ACC112 (cell line): ENCODE data around the gene CFAP161.
A peak's percentile ranks its signal among the peaks of the same experiment; 100 is the strongest.

Source experiments
- H2AFZ ChIP-seq: fragments of 200-600 bp; sonication (generic); one replicate; pipeline ENCODE4 v1.6.0; 2017; ENCODE audit warnings: antibody characterized with exemption, low read length; ENCODE audit not compliant: unreplicated experiment
- H3K27ac ChIP-seq: fragments of 200-600 bp; sonication (generic); 2 replicates; pipeline ENCODE4 v1.5.1; 2014; ENCODE audit warnings: low read depth, mild to moderate bottlenecking, antibody characterized with exemption, low read length, moderate library complexity
- H3K27me3 ChIP-seq: fragments of 200-600 bp; sonication (generic); 2 replicates; pipeline ENCODE4 v1.6.1; 2014; ENCODE audit warnings: mild to moderate bottlenecking, antibody characterized with exemption, low read length, moderate library complexity, mixed read lengths; ENCODE audit not compliant: insufficient read depth
- H3K36me3 ChIP-seq: fragments of 200-600 bp; sonication (generic); 2 replicates; pipeline ENCODE4 v1.6.1; 2016; ENCODE audit warnings: mild to moderate bottlenecking, antibody characterized with exemption, low read length, moderate library complexity, mixed read lengths; ENCODE audit not compliant: insufficient read depth
- H3K4me1 ChIP-seq: fragments of 200-600 bp; sonication (generic); one replicate; pipeline ENCODE4 v1.6.1; 2016; ENCODE audit warnings: low read length, mixed read lengths; ENCODE audit not compliant: insufficient read depth, unreplicated experiment, control insufficient read depth
- H3K4me3 ChIP-seq: fragments of 200-600 bp; sonication (generic); 2 replicates; pipeline ENCODE4 v1.5.1; 2014; ENCODE audit warnings: mild to moderate bottlenecking, low read depth, low read length
- H3K79me2 ChIP-seq: fragments of 200-600 bp; sonication (generic); one replicate; pipeline ENCODE4 v1.6.0; 2016; ENCODE audit warnings: low read length; ENCODE audit not compliant: control insufficient read depth, unreplicated experiment, insufficient read depth

Gene CFAP161

GRCh38 chr15:81107889-81108288 is 26.2 kb upstream of the CFAP161 start:
- H2AFZ ChIP-seq: no peak overlapping the region
- peaks cover 22% of the 10 kb centered on the region for H3K4me1 ChIP-seq
- H3K36me3 ChIP-seq: no peaks in the 10 kb centered on the region
- peaks cover 5% of the 10 kb centered on the region; the same call in 1 of the 2 replicates for H3K27me3 ChIP-seq
- no peaks in the 10 kb centered on the region for H3K79me2 ChIP-seq
- H3K4me3 ChIP-seq: no peak overlapping the region
- no peak overlapping the region for H3K27ac ChIP-seq

DNA sequence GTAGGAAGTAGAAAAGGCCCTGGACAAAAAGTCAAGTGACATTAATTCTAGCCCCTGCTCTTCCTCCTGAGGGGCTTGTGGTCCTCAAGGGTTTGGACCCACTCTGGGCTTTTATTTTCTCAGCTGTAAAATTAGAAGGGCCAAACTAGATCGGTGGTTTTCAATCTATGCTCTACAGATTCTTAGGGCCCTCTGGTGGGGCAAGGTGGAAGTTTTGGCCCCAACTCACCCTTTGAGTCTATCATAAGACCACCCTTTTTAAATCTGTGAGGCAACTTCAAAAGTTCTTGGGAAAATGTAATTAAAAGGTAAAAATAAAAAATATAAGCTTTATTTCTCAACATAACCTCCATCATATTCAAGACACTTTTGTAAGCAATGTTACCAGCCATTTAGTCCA is 25.6 kb upstream of the CFAP161 start:
- Histone ChIP-seq H3K36me3 (no peaks in the 10 kb centered on the region), H2AFZ (no peak overlapping the region), H3K27ac (no peak overlapping the region), H3K27me3 (peaks cover 5% of the 10 kb centered on the region; the same call in 1 of the 2 replicates), H3K4me1 (peaks cover 27% of the 10 kb centered on the region), H3K79me2 (no peaks in the 10 kb centered on the region), H3K4me3 (no peak overlapping the region)

- Histone ChIP-seq H3K4me3 (no peak overlapping the region), H3K79me2 (no peaks in the 10 kb centered on the region), H3K27ac (no peak overlapping the region), H3K4me1 (peaks cover 30% of the 10 kb centered on the region), H3K27me3 (peaks cover 5% of the 10 kb centered on the region; the same call in 1 of the 2 replicates), H2AFZ (no peak overlapping the region), H3K36me3 (no peaks in the 10 kb centered on the region)
These were observed 23.1 kb upstream of the CFAP161 start for GRCh38 chr15:81111018-81111417.

DNA sequence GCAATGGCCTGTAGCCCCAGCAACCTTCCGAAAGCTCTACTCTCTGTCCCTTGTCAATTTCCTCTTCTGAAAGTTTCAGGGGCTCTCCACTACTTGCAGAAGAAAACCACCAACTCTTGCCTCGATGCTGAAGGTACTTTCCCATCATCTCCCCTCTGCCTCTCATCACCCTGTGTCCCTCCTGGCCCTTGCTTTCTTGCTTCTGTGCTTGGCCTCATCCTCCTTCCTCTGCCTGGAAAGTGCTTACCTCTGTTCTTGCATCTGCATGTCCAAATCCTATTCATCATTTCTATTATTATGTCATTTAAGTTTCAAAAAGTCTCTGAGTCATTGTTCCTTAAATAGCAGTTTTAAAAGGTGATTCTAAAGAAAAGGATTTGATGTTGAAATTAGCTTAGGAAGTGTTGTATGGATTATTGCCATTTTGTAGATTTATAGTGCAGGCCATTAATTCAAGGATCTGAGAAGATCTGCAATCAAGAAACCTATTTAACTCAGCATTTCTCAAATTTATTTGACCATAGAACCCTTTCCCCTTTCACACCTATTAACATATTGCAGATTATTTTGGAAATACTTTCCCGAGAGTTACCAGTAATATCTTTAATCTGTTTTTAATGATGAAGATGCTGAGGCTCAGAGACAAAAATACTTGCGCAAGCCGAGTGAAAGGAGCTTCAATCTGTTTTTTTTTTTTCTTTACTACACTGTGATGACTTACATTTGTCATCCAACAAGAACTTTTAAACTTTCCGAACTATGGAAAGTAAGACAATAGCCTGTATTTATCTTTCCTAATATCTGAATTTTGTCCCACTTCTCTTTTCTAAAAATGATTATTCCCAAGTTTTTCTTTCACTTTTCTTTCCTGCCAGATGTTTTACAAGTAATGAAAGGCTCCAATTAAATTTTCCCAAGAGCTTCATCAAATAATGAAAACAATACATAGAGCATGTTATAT is 22.3 kb upstream of the CFAP161 start:
- peaks cover 5% of the 10 kb centered on the region; the same call in 1 of the 2 replicates for H3K27me3 ChIP-seq
- no peak overlapping the region for H2AFZ ChIP-seq
- no peak overlapping the region for H3K4me3 ChIP-seq
- H3K79me2 ChIP-seq: no peaks in the 10 kb centered on the region
- H3K36me3 ChIP-seq: no peaks in the 10 kb centered on the region
- H3K27ac ChIP-seq: no peak overlapping the region
- H3K4me1 ChIP-seq: peaks cover 30% of the 10 kb centered on the region

GRCh38 chr15:81113204-81113657 is 20.8 kb upstream of the CFAP161 start:
- peaks cover 5% of the 10 kb centered on the region; the same call in 1 of the 2 replicates for H3K27me3 ChIP-seq
- no peaks in the 10 kb centered on the region for H3K36me3 ChIP-seq
- peaks cover 33% of the 10 kb centered on the region for H3K4me1 ChIP-seq
- H3K4me3 ChIP-seq: no peak overlapping the region
- H3K79me2 ChIP-seq: no peaks in the 10 kb centered on the region
- no peak overlapping the region for H3K27ac ChIP-seq
- H2AFZ ChIP-seq: peak overlapping the region; percentile 23

- no peak overlapping the region for H3K4me3 ChIP-seq
- no peaks in the 10 kb centered on the region for H3K36me3 ChIP-seq
- H2AFZ ChIP-seq: peak overlapping the region; percentile 23
- peaks cover 5% of the 10 kb centered on the region; the same call in 1 of the 2 replicates for H3K27me3 ChIP-seq
- H3K27ac ChIP-seq: no peak overlapping the region
- H3K79me2 ChIP-seq: no peaks in the 10 kb centered on the region
- H3K4me1 ChIP-seq: peaks cover 33% of the 10 kb centered on the region
These were observed 20.2 kb upstream of the CFAP161 start for GRCh38 chr15:81113861-81114291.

GRCh38 chr15:81115054-81115939 is 18.8 kb upstream of the CFAP161 start:
- Histone ChIP-seq H3K4me1 (peaks cover 33% of the 10 kb centered on the region), H2AFZ (no peak overlapping the region), H3K4me3 (no peak overlapping the region), H3K27me3 (peaks cover 5% of the 10 kb centered on the region; the same call in 1 of the 2 replicates), H3K27ac (peak overlapping the region; percentile 83; the same call in 1 of the 2 replicates), H3K36me3 (no peaks in the 10 kb centered on the region), H3K79me2 (no peaks in the 10 kb centered on the region)

DNA sequence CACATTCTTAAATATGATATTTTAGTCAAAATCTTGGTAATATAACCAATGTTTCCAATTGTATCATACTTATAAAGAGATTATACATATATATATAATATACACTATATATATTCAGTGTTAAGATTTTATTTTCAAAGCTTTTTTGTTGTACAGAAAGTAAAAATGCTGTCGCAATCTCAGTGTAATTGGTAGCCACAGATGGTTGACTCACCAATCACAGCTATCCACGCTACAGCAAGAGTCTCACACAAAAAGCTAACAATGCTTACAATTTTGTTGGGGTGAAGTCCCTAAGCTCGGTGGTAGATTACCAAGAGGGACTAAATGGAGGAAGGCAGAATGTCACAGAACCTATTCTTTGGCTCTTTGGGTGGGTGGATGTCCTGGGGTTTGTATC is 16.9 kb upstream of the CFAP161 start:
- Histone ChIP-seq H2AFZ (no peak overlapping the region), H3K27me3 (no peaks in the 10 kb centered on the region), H3K79me2 (no peaks in the 10 kb centered on the region), H3K4me1 (peaks cover 26% of the 10 kb centered on the region), H3K36me3 (no peaks in the 10 kb centered on the region), H3K27ac (peak overlapping the region; percentile 83), H3K4me3 (peak overlapping the region; percentile 1; the same call in 1 of the 2 replicates)

DNA sequence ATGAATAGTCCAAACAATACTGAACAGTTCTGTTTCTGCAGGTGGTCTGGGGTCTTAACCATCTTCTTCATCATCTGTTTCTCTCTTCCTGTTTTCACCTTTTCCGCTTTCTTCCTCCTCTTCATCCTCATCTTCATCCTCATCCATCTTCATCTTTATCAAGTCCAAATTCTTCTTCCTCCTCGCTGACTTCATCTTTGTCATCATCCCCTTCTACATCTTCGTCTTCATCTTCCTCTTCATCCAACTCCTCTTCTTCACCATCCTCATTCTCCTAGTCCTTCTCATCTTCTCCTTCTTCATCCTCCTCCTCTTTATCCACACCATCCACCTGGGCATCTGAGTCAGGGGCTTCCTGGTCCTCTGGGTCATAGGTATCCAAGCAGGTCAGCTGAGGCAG is 16.5 kb upstream of the CFAP161 start:
- Histone ChIP-seq H3K36me3 (no peaks in the 10 kb centered on the region), H3K27me3 (no peaks in the 10 kb centered on the region), H2AFZ (no peak overlapping the region), H3K4me1 (peaks cover 24% of the 10 kb centered on the region), H3K4me3 (no peak overlapping the region), H3K27ac (peak overlapping the region; percentile 83; the same call in 1 of the 2 replicates), H3K79me2 (no peaks in the 10 kb centered on the region)

DNA sequence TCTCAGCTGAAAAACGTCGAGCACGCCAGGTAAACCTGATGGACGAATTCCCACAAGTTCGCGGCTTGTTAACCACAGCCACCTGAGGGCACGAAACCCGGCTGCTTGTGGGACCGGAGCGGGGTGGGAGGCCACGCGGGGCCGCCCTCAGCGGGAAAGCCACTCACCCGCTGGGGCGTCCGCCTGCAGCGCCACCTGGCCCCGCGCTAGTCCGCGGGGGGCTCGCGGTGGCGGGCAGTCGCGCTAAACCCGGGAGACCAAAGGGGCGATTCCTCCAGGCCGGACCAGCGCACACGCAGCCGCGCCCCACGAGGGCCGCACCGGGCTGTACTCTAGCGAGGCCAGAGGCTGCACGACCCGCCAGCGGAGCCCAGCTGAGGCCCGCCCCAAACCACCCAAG is 15.7 kb upstream of the CFAP161 start:
- Histone ChIP-seq H3K4me3 (no peak overlapping the region), H3K36me3 (no peaks in the 10 kb centered on the region), H3K27ac (no peak overlapping the region), H3K27me3 (no peaks in the 10 kb centered on the region), H3K79me2 (no peaks in the 10 kb centered on the region), H3K4me1 (peaks cover 20% of the 10 kb centered on the region), H2AFZ (no peak overlapping the region)
